Smooth muscle cell (in vitro differentiated cells): ENCODE measurements around the gene GUCA1C. TPM values are rescaled to one million over a fixed set of nuclear protein-coding genes. Genes with fewer than 3 reads are reported as not detected.

Experiments used
- DNase-seq: peaks from one replicate; lab custom pipeline; 2025; ENCODE audit not compliant: unreplicated experiment; lab: John Stamatoyannopoulos, UW
- H2AFZ ChIP-seq: fragments of 200-600 bp; sonication (generic); 2 replicates; pipeline ENCODE4 v1.6.0; 2016; ENCODE audit warnings: antibody characterized with exemption, low read depth, mild to moderate bottlenecking
- H3F3A ChIP-seq: fragments of 200-600 bp; sonication (generic); 2 replicates; pipeline ENCODE4 v1.6.0; 2017; ENCODE audit warnings: antibody characterized with exemption, low read depth
- H3K27ac ChIP-seq: fragments of 200-600 bp; sonication (generic); 2 replicates; pipeline ENCODE4 v1.5.1; 2016; ENCODE audit warnings: low read depth, mild to moderate bottlenecking
- H3K27me3 ChIP-seq: fragments of 200-600 bp; sonication (generic); 2 replicates; pipeline ENCODE4 v1.6.1; 2016; ENCODE audit warnings: low read depth, mild to moderate bottlenecking
- H3K36me3 ChIP-seq: fragments of 200-600 bp; sonication (generic); 2 replicates; pipeline ENCODE4 v1.5.1; 2016; ENCODE audit warnings: low read depth
- H3K4me1 ChIP-seq: fragments of 200-600 bp; sonication (generic); 2 replicates; pipeline ENCODE4 v1.5.1; 2016; ENCODE audit warnings: low read depth
- H3K4me2 ChIP-seq: fragments of 200-600 bp; sonication (generic); 2 replicates; pipeline ENCODE4 v1.6.0; 2016; ENCODE audit warnings: mild to moderate bottlenecking
- H3K4me3 ChIP-seq: fragments of 200-600 bp; sonication (generic); 2 replicates; pipeline ENCODE4 v1.5.1; 2016; ENCODE audit warnings: mild to moderate bottlenecking
- H3K79me2 ChIP-seq: fragments of 200-600 bp; sonication (generic); 2 replicates; pipeline ENCODE4 v1.6.0; 2016; ENCODE audit warnings: low read depth, mild to moderate bottlenecking
- H3K9ac ChIP-seq: fragments of 200-600 bp; sonication (generic); 2 replicates; pipeline ENCODE4 v1.6.0; 2016; ENCODE audit warnings: low read depth
- H3K9me3 ChIP-seq: fragments of 200-600 bp; sonication (generic); replicated peaks from 2 replicates; pipeline ENCODE4 v1.5.1; 2016; ENCODE audit warnings: low read depth
- H4K20me1 ChIP-seq: fragments of 200-600 bp; sonication (generic); 2 replicates; pipeline ENCODE4 v1.6.0; 2016; ENCODE audit warnings: low read depth
- WGBS: methylation state at CpG from one replicate; pipeline ENCODE4 v1.1.7; 2016; ENCODE audit warnings: low lambda C conversion rate; 5-methylcytosine and 5-hydroxymethylcytosine counted together
- polyA plus RNA-seq: library from polyadenylated mRNA; unstranded; fragments of >200 nt; fragmentation: Nextera tagmentation; extraction: Ambion mirVana; gene quantifications from 2 replicates; pipeline ENCODE4 v1.2.1, GENCODE V29; 2016
- total RNA-seq: library from RNA; depleted of rRNA; stranded (reverse); fragments of >200 nt; gene quantifications from 2 replicates; pipeline ENCODE4 v1.2.3, GENCODE V29; 2014
- TF ChIP-seq, protein P1 (sequence below): fragments of 200-600 bp; sonication (generic); IDR thresholded peaks from 2 replicates; pipeline ENCODE4 v1.5.1; 2017; ENCODE audit warnings: borderline replicate concordance, mild to moderate bottlenecking, antibody characterized with exemption; ENCODE audit not compliant: insufficient read depth, poor library complexity, severe bottlenecking

GUCA1C gene
- total and polyA plus RNA-seq, 2 experiments from 2014 or later: not detected

DNA sequence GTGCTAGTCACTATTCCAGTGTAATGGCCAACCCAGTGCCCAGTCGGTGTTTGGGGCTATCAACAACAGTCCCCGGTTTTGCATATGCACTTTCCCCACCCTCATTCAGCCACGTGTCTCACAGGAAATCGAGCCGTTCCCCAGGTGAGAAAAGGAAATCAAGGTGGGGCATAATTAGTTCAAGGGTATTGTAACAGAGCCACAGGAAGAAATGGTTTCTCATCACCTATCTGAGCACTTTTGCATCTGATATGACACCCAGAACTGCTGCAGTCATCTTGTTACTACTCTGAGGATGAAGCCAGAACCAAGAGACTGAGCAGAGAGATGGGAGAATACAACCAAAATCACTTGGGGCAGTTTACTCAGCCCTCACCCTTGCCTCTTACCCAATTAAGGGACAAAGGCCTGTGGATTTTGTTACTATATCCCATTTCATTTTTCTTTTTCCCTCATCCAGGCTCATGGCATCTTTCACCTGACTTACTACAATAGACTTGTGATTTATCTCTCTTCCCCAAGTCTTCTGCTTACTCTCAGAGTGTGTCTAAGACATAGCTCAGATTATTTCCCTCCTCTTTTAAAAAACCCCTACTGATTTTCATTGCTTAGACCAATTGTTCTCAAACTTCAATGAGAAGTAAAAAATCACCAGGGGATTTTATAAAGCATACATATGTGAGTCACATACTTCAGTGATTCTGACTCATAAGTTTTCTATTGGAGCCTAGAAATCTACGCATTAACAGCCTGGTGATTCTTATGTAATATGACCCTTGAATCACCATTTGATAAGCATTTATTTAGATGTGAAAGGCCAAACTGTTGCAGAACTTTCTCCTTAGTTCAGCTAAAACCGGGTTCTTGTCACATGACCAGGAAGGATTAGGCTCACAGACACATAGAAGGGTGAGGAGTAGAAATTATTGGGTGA is 90.5 kb downstream of the GUCA1C start:
- H3K4me2 ChIP-seq: no peak overlapping the region
- no peaks in the 10 kb centered on the region for H3K79me2 ChIP-seq
- H3K9me3 ChIP-seq: no peaks in the 10 kb centered on the region
- no peaks in the 10 kb centered on the region for H3K36me3 ChIP-seq
- DNase-seq: no peak
- H3K27me3 ChIP-seq: no peaks in the 10 kb centered on the region
- TF ChIP-seq, protein P1, sequence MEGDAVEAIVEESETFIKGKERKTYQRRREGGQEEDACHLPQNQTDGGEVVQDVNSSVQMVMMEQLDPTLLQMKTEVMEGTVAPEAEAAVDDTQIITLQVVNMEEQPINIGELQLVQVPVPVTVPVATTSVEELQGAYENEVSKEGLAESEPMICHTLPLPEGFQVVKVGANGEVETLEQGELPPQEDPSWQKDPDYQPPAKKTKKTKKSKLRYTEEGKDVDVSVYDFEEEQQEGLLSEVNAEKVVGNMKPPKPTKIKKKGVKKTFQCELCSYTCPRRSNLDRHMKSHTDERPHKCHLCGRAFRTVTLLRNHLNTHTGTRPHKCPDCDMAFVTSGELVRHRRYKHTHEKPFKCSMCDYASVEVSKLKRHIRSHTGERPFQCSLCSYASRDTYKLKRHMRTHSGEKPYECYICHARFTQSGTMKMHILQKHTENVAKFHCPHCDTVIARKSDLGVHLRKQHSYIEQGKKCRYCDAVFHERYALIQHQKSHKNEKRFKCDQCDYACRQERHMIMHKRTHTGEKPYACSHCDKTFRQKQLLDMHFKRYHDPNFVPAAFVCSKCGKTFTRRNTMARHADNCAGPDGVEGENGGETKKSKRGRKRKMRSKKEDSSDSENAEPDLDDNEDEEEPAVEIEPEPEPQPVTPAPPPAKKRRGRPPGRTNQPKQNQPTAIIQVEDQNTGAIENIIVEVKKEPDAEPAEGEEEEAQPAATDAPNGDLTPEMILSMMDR: no peak
- no peak overlapping the region for H3K27ac ChIP-seq
- no peak overlapping the region for H3K4me3 ChIP-seq
- no peak overlapping the region for H3K9ac ChIP-seq
- H3K4me1 ChIP-seq: peaks cover 6% of the 10 kb centered on the region
- no peaks in the 10 kb centered on the region for H3F3A ChIP-seq
- no peak overlapping the region for H2AFZ ChIP-seq
- no peaks in the 10 kb centered on the region for H4K20me1 ChIP-seq
- WGBS: 65% methylated on average over 7 of the region's 7 CpGs

DNA sequence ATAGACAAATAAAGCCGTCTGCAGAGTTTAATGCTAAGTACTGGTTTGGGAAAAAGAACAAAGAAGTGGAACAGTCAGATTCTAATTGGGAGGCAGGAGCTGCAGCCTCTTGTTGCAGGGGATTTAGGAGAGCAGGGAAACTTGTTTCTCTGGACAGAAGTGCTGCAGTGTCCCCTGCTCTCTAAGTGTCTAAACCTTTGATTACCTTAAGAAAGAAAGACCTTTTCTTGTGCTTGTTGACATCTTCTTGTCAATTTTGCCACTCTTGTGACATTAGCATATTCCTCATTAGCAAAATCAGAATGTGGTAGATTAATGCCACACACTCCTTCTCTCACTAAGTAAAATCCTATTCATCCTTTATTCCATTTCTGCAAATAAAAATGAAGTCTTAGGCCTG is 92.3 kb downstream of the GUCA1C start:
- no peaks in the 10 kb centered on the region for H3K27me3 ChIP-seq
- H3K9me3 ChIP-seq: no peaks in the 10 kb centered on the region
- H3K9ac ChIP-seq: no peak overlapping the region
- H3K79me2 ChIP-seq: no peaks in the 10 kb centered on the region
- peaks cover 6% of the 10 kb centered on the region for H3K4me1 ChIP-seq
- H3K27ac ChIP-seq: no peak overlapping the region
- H3K4me2 ChIP-seq: no peak overlapping the region
- H4K20me1 ChIP-seq: no peaks in the 10 kb centered on the region
- no peaks in the 10 kb centered on the region for H3F3A ChIP-seq
- TF ChIP-seq, protein P1: no peak
- H3K4me3 ChIP-seq: no peak overlapping the region
- WGBS: 53% methylated on average over 1 of the region's 1 CpG
- H3K36me3 ChIP-seq: no peaks in the 10 kb centered on the region
- no peak for DNase-seq
- no peak overlapping the region for H2AFZ ChIP-seq

Other genes with a start within 250 kb of the GUCA1C start
- not detected in 2 replicates for gene RETNLB, start 196.5 kb downstream of the GUCA1C start, total RNA-seq
- not detected in 2 replicates for gene RETNLB, start 196.5 kb downstream of the GUCA1C start, polyA plus RNA-seq
- gene TRAT1, start 131.1 kb downstream of the GUCA1C start, total RNA-seq: not detected in 2 replicates
- not detected in 2 replicates for gene TRAT1, start 131.1 kb downstream of the GUCA1C start, polyA plus RNA-seq
- gene MORC1, start 164.3 kb upstream of the GUCA1C start, total RNA-seq: not detected in 2 replicates
- not detected in 2 replicates for gene MORC1, start 164.3 kb upstream of the GUCA1C start, polyA plus RNA-seq
- gene C3orf85, start 182.8 kb upstream of the GUCA1C start, total RNA-seq: not detected in 2 replicates
- gene C3orf85, start 182.8 kb upstream of the GUCA1C start, polyA plus RNA-seq: not detected in 2 replicates